Upper lobe of right lung (tissue), 1 donor: ENCODE data around the gene RALGPS1. TPM values are rescaled to one million over a fixed set of nuclear protein-coding genes. Genes with fewer than 3 reads are reported as not detected.

Source experiments
- ATAC-seq: fragments of 200-7000 bp; cut with Tn5 transposase; one replicate; pipeline ENCODE4 v1.9.1; 2020; ENCODE audit warnings: mild to moderate bottlenecking, moderate library complexity
- DNase-seq: peaks from one replicate; pipeline ENCODE4 v3.0.0-alpha.2; 2020
- H3K27ac ChIP-seq: fragments of 200-600 bp; one replicate; pipeline ENCODE4 v1.8.0; 2022
- H3K27me3 ChIP-seq: fragments of 200-600 bp; one replicate; pipeline ENCODE4 v1.8.0; 2022; ENCODE audit warnings: mild to moderate bottlenecking
- H3K36me3 ChIP-seq: fragments of 200-600 bp; one replicate; pipeline ENCODE4 v1.8.0; 2022
- H3K4me1 ChIP-seq: fragments of 200-600 bp; one replicate; pipeline ENCODE4 v1.8.0; 2022
- H3K4me3 ChIP-seq: fragments of 200-600 bp; one replicate; pipeline ENCODE4 v1.8.0; 2022; ENCODE audit warnings: mild to moderate bottlenecking
- H3K9me3 ChIP-seq: fragments of 200-600 bp; one replicate; pipeline ENCODE4 v1.8.0; 2022
- intact Hi-C: fragments of 100-400 bp; cut with DNase I; formaldehyde crosslinking; loops from one replicate; pipeline ENCODE4 v1.11.0; 2022
- total RNA-seq: library from RNA; stranded (reverse); fragmentation: NEBNext Ultra II Directional; extraction: Animal tissue kit (Norgen Biotek cat#: 25700); gene quantifications from one replicate; pipeline ENCODE4 v1.2.1, GENCODE V29; 2021
- TF ChIP-seq, protein P1 (sequence below): fragments of 200-600 bp; IDR thresholded peaks from one replicate; pipeline ENCODE4 v1.8.0; 2022; ENCODE audit warnings: antibody characterized with exemption
- donor health status: DM: no; HTN: yes; CAD: no; lungs with severe emphysema.

The RALGPS1 gene
- total RNA-seq, 1 donor from 2014 or later = 15.9 TPM

GRCh38 chr9:127262602-127263001 lies 348.0 kb downstream of the RALGPS1 start:
- no peak for ATAC-seq
- no peaks in the 10 kb centered on the region for H3K27me3 ChIP-seq
- H3K27ac ChIP-seq = no peak overlapping the region
- H3K9me3 ChIP-seq = no peaks in the 10 kb centered on the region
- H3K36me3 ChIP-seq = no peaks in the 10 kb centered on the region
- intact Hi-C loops = no loop called here
- TF ChIP-seq, protein P1, sequence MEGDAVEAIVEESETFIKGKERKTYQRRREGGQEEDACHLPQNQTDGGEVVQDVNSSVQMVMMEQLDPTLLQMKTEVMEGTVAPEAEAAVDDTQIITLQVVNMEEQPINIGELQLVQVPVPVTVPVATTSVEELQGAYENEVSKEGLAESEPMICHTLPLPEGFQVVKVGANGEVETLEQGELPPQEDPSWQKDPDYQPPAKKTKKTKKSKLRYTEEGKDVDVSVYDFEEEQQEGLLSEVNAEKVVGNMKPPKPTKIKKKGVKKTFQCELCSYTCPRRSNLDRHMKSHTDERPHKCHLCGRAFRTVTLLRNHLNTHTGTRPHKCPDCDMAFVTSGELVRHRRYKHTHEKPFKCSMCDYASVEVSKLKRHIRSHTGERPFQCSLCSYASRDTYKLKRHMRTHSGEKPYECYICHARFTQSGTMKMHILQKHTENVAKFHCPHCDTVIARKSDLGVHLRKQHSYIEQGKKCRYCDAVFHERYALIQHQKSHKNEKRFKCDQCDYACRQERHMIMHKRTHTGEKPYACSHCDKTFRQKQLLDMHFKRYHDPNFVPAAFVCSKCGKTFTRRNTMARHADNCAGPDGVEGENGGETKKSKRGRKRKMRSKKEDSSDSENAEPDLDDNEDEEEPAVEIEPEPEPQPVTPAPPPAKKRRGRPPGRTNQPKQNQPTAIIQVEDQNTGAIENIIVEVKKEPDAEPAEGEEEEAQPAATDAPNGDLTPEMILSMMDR = no peak
- DNase-seq = no peak
- H3K4me3 ChIP-seq = no peak overlapping the region
- H3K4me1 ChIP-seq = no peaks in the 10 kb centered on the region

- Histone ChIP-seq H3K27me3 (no peaks in the 10 kb centered on the region), H3K36me3 (no peaks in the 10 kb centered on the region), H3K27ac (no peak overlapping the region), H3K4me1 (no peaks in the 10 kb centered on the region), H3K4me3 (no peak overlapping the region), H3K9me3 (no peaks in the 10 kb centered on the region)
- TF ChIP-seq, protein P1 = no peak
- DNase-seq = no peak
- ATAC-seq = no peak
- intact Hi-C loops = no loop called here
Measured at GRCh38 chr9:127263237-127263636, 348.7 kb downstream of the RALGPS1 start.

DNA sequence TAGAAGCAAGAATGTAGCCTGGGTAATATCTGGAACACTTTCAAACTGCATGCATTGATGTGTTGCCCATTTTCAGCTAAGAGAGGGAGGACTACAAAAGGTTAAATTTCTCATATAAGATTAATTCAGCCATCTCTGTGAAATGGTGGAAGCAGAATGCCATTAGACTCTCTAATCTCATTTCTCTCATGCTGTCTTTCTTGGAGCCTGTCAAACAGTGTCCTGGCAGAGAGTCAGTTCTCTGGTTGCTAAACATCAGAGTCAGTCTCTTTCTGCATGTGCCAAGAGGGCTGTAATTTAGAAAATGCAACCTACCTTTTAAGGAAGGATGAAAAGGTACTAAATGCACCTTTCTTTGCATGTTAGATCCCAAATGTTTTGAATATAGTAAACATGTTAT lies 349.1 kb downstream of the RALGPS1 start:
- no peak overlapping the region for H3K27ac ChIP-seq
- DNase-seq (no peak), ATAC-seq (no peak)
- TF ChIP-seq, protein P1 = no peak
- no peaks in the 10 kb centered on the region for H3K27me3 ChIP-seq
- H3K4me1 ChIP-seq = no peaks in the 10 kb centered on the region
- H3K4me3 ChIP-seq = no peak overlapping the region
- H3K9me3 ChIP-seq = no peaks in the 10 kb centered on the region
- intact Hi-C loops = no loop called here
- H3K36me3 ChIP-seq = no peaks in the 10 kb centered on the region

DNA sequence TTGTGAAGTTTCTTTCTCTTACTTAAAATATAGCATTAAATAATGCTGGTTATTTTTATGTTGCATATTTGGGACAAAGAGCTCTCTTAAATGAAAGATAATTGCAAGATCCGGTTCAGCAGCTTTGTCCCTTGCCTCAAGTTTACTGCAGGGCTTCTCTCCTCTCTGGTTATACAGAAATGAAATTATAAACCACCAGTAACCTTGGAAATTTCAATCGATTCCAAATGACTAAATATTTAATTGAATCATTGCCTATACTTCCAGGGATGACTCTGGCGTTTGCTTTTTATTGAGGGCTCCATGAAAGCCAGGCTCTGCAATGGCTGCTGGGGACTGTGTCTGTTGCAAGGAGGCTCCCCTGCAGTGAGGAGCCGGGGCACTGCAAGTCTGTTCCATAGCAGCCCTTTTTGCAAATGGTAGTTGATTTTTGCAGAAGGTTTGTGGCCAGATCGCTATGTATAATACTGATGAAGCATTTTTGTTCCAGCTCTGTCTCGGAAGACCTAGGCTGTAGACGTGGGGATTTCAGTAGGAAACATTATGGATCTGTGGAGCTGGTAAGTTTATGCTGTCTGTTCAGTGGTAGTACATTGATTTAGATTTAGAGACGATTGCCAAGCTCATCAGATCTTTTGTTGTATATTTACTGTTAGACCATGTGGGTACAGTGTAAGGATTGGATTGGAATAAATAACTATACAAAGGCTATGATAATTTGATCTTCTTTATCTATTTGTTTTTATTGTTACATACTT lies 350.1 kb downstream of the RALGPS1 start, which contains the start of gene GARNL3:
Gene GARNL3 (plus strand): TSS at position 313 of the 758 bp plus-strand sequence. CDS start 104 bp downstream, at position 417.
- Histone ChIP-seq H3K4me3 (no peak within 1 kb of the TSS), H3K27me3 (no peaks in the 10 kb centered on the region), H3K27ac (no peak within 1 kb of the TSS), H3K4me1 (no peaks in the 10 kb centered on the region), H3K36me3 (no peaks in the 10 kb centered on the region), H3K9me3 (no peaks in the 10 kb centered on the region)
- ATAC-seq (no peak), DNase-seq (no peak)
- intact Hi-C loops = no loop called here
- TF ChIP-seq, protein P1 = no peak

- Histone ChIP-seq H3K27ac (no peak overlapping the region), H3K4me3 (no peak overlapping the region), H3K36me3 (no peaks in the 10 kb centered on the region), H3K9me3 (no peaks in the 10 kb centered on the region), H3K27me3 (no peaks in the 10 kb centered on the region), H3K4me1 (no peaks in the 10 kb centered on the region)
- intact Hi-C loops = no loop called here
- TF ChIP-seq, protein P1 = no peak
- DNase-seq (no peak), ATAC-seq (no peak)
Measured at GRCh38 chr9:127267793-127268525, 353.4 kb downstream of the RALGPS1 start.
